ENCODE results near the gene SPIN2B. TPM values are rescaled to one million over a fixed set of nuclear protein-coding genes. Genes with fewer than 3 reads are reported as not detected.
"Not testable (repeated sequence)": the region's sequence is repeated elsewhere in the genome, so short reads cannot be mapped to it uniquely, and the experiment has no call there.

SPIN2B gene
- total RNA-seq, 1 donor from 2014 or later: 18.9 TPM

DNA sequence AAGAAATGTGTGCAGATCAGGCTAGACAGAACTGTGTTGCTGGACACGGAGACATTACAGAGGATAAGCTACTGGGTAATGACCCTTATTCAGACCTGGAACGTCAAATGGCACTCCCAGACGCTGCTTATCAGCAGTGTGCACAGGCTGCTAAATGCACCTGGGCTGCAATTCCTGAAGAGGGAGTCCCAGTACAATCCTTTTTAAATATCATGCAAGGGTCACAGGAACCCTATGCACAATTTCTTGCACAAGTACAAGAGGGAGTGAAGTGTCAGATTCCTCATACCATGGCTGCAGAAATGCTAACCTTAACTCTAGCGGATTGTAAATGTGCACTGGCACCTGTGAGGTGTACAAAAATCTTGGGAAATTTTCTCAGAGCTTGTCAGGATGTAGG is 16.9 kb downstream of the SPIN2B start:
- Mint-ChIP-seq H3K4me3 (ENCODE audit: unreplicated experiment) (no peak overlapping the region), H3K36me3 (ENCODE audit: unreplicated experiment) (peaks cover 19% of the 10 kb centered on the region), H3K9me3 (ENCODE audit: unreplicated experiment) (peaks cover 21% of the 10 kb centered on the region), H3K27me3 (ENCODE audit: unreplicated experiment) (no peaks in the 10 kb centered on the region), H3K4me1 (ENCODE audit: unreplicated experiment) (no peaks in the 10 kb centered on the region), H3K27ac (ENCODE audit: unreplicated experiment) (no peak overlapping the region)
- TF ChIP-seq, protein P1, sequence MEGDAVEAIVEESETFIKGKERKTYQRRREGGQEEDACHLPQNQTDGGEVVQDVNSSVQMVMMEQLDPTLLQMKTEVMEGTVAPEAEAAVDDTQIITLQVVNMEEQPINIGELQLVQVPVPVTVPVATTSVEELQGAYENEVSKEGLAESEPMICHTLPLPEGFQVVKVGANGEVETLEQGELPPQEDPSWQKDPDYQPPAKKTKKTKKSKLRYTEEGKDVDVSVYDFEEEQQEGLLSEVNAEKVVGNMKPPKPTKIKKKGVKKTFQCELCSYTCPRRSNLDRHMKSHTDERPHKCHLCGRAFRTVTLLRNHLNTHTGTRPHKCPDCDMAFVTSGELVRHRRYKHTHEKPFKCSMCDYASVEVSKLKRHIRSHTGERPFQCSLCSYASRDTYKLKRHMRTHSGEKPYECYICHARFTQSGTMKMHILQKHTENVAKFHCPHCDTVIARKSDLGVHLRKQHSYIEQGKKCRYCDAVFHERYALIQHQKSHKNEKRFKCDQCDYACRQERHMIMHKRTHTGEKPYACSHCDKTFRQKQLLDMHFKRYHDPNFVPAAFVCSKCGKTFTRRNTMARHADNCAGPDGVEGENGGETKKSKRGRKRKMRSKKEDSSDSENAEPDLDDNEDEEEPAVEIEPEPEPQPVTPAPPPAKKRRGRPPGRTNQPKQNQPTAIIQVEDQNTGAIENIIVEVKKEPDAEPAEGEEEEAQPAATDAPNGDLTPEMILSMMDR (IDR thresholded peaks at IDR 0.05): no peak
- no peak for DNase-seq (ENCODE audit: extremely low spot score, unreplicated experiment)

DNA sequence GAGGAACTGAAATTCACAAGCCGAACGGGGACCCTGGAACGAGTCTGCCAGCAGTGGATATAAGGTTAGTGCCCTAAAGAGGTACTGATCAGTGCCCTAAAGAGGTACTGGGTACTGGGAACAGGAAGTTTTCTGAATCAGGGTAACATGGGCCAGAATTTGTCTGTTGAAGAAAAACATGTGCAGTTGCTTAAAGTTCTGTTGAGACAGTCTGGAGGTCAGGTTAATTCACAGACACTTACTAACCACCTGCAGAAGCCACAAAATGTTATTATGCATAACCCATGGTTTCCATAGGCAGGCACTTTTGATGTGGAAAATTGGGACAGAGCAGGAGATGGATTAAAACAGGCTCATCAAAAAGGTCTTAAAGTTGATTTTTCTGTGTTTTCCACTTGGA is 17.9 kb downstream of the SPIN2B start:
- peaks cover 18% of the 10 kb centered on the region for H3K36me3 Mint-ChIP-seq (ENCODE audit: unreplicated experiment)
- H3K27ac Mint-ChIP-seq (ENCODE audit: unreplicated experiment): no peak overlapping the region
- DNase-seq (ENCODE audit: extremely low spot score, unreplicated experiment): no peak
- TF ChIP-seq, protein P1 (IDR thresholded peaks at IDR 0.05): no peak
- H3K4me3 Mint-ChIP-seq (ENCODE audit: unreplicated experiment): no peak overlapping the region
- H3K9me3 Mint-ChIP-seq (ENCODE audit: unreplicated experiment): peaks cover 21% of the 10 kb centered on the region
- no peaks in the 10 kb centered on the region for H3K4me1 Mint-ChIP-seq (ENCODE audit: unreplicated experiment)
- H3K27me3 Mint-ChIP-seq (ENCODE audit: unreplicated experiment): no peaks in the 10 kb centered on the region

DNA sequence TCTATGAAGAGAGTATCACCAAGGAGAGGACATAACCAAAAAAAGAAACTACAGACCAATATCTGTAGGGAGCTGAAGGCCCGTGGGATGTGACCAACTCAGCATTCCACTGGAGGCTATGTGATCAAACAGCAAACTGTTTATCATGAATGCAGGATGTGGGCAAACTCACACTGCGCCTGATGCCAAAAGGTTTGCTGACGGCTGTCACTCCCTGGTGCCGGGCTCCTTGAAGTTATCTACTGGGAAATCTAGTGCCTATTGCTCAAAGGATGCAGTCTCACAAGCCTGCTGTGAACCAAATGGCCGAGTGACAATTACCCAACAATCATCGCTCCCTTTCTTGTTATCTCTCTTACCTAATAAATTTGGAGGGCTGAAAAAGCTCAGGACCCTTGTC is 18.4 kb downstream of the SPIN2B start:
- H3K9me3 Mint-ChIP-seq (ENCODE audit: unreplicated experiment): peaks cover 21% of the 10 kb centered on the region
- H3K4me3 Mint-ChIP-seq (ENCODE audit: unreplicated experiment); H3K27me3 Mint-ChIP-seq (ENCODE audit: unreplicated experiment); H3K4me1 Mint-ChIP-seq (ENCODE audit: unreplicated experiment); H3K27ac Mint-ChIP-seq (ENCODE audit: unreplicated experiment); DNase-seq (ENCODE audit: extremely low spot score, unreplicated experiment): not testable (repeated sequence)
- peaks cover 19% of the 10 kb centered on the region for H3K36me3 Mint-ChIP-seq (ENCODE audit: unreplicated experiment)

DNA sequence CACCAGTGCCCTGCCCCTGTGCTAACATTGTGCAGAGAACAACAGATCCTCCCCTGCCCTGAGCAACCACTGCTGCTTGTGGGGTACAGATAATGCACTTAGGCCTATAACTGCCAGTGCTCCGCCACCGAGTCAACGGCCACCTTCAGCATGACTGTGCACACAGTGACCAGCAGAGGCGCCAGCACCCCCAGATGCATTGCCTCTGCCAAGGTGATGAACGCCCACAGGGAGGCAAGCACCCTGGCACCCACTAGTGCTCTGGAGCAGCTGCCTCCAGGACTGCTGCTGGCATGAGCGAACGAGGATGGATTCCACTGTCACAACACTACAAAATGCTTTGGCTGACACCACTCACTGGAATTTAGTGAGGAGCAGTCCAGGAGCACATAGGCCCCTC is 38.2 kb downstream of the SPIN2B start:
- H3K4me3 Mint-ChIP-seq (ENCODE audit: unreplicated experiment): no peak overlapping the region
- peaks cover 49% of the 10 kb centered on the region for H3K9me3 Mint-ChIP-seq (ENCODE audit: unreplicated experiment)

DNA sequence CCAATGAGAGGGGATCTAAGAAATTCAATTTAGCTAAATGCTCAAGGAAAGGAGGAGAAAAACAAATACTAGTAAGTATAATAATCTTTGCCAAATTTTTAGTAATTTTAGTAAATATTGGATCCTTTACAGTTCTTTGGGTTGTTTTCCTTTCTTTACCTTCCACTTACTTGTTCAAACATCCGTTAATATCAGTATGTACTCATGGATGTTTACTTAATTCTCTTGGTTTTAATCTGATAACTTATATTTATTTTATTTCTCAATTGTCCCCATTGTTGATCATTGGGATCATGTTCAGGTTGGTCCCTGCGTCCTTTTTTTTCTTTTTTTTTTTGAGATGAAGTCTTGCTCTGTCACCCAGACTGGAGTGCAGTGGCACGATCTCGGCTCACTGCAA is 46.9 kb downstream of the SPIN2B start:
- H3K36me3 Mint-ChIP-seq (ENCODE audit: unreplicated experiment): peaks cover 3% of the 10 kb centered on the region
- TF ChIP-seq, protein P1 (IDR thresholded peaks at IDR 0.05): no peak

More for the DNA sequence above, 38.2 kb downstream of the SPIN2B start:
- no peaks in the 10 kb centered on the region for H3K27me3 Mint-ChIP-seq (ENCODE audit: unreplicated experiment)
- H3K27ac Mint-ChIP-seq (ENCODE audit: unreplicated experiment): no peak overlapping the region
- TF ChIP-seq, protein P1 (IDR thresholded peaks at IDR 0.05): no peak
- DNase-seq (ENCODE audit: extremely low spot score, unreplicated experiment): no peak
- peaks cover 11% of the 10 kb centered on the region for H3K36me3 Mint-ChIP-seq (ENCODE audit: unreplicated experiment)
- H3K4me1 Mint-ChIP-seq (ENCODE audit: unreplicated experiment): no peaks in the 10 kb centered on the region

More for the DNA sequence above, 46.9 kb downstream of the SPIN2B start:
- H3K27ac Mint-ChIP-seq (ENCODE audit: unreplicated experiment): no peak overlapping the region
- H3K27me3 Mint-ChIP-seq (ENCODE audit: unreplicated experiment): no peaks in the 10 kb centered on the region
- no peak for DNase-seq (ENCODE audit: extremely low spot score, unreplicated experiment)
- H3K4me1 Mint-ChIP-seq (ENCODE audit: unreplicated experiment): no peaks in the 10 kb centered on the region
- peaks cover 18% of the 10 kb centered on the region for H3K9me3 Mint-ChIP-seq (ENCODE audit: unreplicated experiment)
- H3K4me3 Mint-ChIP-seq (ENCODE audit: unreplicated experiment): no peak overlapping the region

Measured in osteocyte (in vitro differentiated cells).